KG1 (cell line): Measurements from ENCODE around the gene SATB2.

Experiments
- DNase-seq: peaks from one replicate; lab custom pipeline; 2025; lab: John Stamatoyannopoulos, UW

SATB2 gene

DNA sequence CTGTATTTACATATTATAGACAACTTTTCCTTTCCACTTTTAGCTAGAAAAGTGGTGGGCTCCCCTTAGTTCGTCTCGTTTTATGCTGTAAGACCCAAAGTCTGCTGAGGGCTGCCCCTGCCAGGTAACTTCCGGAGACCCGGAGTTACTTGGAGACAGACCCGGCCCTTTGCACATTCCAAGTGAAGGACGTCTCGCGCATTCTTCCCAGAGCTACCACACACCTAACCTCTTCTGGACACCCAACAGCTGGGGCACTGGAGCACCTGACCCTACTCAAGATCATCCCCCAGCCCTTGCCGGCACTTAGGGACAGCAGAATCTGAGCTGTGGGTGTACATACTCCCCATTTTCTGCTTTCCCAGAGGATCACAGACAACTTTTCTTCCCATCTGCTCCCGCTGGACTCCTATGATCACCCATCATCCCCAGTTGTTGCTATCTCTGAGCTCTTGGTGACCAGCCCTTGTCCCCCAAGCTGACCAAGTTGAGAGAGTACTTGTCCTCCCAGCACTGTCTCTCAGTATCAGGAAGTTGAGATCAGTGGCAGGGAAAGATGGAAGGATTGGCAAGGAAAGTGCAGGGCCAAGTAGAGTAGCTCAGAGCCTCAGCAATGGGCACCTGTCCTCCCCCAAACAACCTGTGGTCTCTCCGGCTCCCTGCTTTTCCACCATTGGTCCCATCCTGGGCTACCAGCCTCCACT is 8.4 kb upstream of the SATB2 start:
- DNase-seq, result no peak

DNA sequence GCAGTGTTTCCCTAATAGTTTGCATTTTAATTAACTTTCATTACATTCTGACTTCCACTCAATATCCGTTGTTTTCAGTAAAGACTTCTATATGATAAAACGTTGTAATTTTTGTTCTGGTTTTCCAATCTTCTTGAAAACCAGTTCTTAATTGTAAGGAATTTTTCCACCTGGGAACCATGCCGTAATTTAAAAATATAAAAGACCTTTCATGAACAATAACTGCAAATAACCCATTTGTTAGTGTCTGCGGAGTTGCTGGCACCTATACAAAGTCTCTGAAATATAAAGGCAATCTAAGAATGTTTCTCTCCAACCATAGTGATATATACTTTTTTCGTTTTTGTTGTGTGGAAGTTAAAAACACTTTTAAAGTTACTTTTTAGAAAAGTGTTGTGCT is 7.7 kb upstream of the SATB2 start:
- no peak for DNase-seq

DNA sequence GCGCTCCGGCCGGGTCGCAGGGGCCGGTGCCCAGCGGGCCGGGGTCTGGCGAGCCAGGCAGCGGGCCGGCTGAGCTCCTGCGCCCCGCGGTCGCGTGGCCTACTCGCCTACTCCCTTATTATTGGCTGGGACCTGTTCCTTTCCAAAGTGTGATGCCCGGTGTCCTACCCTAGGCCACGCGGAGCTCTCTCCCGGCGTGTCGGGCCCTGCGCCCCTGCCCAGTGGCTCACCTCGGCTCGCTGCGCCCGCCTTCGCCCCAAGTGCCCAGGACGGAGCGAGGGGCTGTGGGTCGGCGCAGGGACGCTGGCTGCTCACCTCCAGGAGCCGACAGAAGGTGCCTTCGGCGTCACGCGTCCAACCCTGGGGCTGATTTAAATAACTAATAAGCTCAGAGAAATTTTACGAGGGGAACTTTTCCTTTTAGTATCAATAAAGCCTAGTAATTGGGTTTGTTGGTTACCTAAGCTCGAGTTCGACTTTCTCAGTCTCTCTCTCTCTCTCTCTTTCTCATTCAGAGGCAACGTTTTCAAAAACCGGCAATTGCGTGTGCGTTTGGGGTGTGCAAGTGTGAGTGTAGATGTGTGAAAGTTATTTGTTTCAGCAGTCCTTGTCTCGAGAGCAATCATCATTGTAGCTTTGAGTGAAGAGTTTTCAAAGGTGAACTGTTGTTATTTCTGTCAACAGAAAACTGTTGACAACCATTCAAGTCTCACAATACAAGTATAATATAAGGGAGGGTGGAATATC is 7.0 kb upstream of the SATB2 start:
- no peak for DNase-seq

DNA sequence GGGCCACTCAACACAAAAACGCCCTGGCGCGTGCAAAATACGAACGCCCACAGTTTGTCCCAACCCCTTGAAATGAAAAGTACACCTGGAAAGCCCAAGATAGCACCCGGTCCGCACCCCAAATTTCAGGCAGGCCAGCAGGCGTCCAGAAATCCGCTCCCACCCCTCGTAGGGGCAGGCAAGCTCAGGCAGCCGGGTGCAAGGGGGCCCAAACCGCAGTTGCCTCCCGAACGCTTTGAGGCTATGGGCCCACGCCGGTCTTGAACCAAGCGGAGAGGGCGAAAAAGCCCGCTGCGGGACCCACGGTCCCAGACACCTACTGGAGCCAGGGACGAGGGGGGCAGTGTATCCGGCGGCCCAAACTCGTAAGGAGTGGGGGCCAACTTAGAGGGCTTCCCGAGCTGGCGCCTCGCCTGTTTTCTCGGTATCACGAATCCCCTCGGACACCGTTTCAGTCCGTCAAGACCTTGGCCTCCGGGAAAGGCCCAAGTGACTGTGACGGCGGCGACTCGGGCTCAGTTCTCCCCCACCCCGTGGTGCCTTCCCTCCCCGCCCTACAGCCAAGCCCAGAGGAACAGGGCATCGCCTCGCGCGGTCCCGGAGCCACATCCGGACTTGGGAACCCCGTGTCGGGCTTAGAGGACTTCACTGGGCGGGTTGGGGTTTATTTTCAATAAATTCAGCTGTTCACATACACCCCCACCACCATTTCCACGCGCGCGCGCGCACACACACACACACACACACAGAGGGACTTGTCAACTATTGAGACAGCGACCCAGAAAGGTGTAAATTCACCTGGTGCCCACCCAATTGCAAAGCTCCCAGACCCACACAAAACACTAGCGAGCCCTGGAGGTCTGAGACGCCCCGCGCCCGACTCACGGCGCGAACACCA is 6.2 kb upstream of the SATB2 start:
- no peak for DNase-seq

DNA sequence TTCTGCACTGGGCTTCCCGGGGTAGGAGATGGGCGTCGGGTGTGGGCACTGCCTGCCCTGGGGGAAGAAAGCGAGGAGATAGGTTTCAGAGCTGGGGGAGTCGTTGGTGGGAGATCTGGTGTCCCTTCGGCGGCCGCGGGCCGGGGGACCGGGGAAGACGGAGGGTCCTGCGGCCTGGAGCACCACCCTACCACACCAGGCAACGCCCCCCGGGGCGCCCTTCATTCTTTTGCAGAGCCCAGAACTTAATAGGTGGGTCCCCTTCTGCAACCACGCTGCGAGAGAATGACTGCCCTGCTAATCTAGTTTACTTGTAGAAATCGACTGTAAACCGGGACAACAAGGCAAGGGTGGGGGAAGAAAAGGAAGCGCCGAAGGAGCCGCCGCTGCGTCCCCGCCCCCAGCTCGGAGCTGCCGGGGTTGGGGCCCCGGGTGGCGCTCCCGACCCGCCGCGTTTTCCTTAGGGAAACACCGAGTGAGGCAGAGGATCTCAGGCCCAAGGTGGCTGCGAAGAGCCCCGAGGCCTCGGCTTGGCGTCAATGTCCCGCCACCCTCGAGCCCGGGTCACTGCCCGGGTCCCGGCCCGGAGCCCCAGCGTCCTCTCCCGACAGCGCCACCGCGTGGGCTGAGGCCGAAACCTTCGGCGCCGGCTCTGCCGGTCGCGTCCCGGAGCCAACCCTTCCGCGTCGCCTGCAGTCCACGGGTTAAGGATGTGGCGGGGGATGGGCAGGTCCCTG is 5.4 kb upstream of the SATB2 start:
- DNase-seq, result no peak

DNA sequence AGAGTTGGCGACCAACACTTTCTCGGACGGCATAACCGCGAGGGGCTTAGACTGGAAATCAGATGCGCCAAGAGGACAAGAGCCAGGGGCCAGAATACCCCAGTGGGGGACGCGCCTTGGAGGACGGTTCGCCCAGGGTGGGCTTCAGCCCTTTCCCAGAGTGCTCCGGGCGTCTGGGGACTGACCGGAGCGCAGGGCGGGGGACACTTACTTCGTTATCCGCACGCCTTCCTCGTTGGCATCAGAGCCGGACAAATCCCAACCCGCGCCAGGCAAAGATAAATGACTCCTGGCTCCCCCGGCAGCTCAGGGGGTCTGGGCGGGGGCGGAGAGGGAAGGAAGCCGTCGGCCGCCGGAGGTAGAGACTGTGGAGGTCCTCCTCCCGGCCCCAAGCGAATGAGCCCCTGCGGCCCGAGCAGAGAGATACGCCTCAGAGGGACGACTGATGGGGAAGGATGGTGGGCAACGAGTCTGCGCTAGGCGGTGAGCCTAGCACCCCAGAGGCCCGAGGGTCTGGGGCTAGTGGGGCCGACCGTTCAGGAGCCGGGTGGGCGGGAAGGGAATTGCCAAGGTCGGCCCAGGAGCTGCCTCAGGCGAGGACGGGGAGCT is 4.7 kb upstream of the SATB2 start:
- DNase-seq, result no peak

DNA sequence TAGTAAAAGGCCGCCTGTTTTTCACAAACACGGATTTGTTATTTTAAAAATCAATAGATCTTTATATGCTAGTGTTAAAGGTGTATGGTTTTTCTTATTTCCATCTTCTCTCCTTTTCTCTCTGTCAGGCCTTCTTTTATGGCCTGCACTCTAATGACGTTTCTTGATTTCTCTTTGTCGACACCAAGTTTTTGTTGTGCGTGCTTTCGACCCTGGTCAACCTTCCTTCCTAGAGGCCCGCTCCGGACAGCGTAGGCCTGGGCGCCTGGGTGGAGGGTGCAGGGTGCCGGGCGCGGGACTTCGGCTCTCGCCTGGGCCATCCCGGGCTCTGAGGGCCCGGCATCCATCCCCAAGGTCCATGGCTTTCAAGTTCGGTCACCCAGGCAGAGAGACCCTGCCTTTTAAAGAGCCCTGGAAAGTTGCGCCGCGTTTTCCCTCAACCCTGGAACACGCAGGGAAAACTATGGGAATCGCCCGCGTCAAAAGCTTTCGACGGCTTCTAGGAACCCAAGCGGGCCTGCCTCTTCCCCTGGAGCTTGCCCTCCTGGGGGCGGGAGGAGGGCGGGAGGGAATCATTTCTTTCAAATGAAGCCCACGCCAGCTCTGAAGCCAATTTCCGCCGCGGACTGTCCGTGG is 4.1 kb upstream of the SATB2 start:
- DNase-seq, result no peak

DNA sequence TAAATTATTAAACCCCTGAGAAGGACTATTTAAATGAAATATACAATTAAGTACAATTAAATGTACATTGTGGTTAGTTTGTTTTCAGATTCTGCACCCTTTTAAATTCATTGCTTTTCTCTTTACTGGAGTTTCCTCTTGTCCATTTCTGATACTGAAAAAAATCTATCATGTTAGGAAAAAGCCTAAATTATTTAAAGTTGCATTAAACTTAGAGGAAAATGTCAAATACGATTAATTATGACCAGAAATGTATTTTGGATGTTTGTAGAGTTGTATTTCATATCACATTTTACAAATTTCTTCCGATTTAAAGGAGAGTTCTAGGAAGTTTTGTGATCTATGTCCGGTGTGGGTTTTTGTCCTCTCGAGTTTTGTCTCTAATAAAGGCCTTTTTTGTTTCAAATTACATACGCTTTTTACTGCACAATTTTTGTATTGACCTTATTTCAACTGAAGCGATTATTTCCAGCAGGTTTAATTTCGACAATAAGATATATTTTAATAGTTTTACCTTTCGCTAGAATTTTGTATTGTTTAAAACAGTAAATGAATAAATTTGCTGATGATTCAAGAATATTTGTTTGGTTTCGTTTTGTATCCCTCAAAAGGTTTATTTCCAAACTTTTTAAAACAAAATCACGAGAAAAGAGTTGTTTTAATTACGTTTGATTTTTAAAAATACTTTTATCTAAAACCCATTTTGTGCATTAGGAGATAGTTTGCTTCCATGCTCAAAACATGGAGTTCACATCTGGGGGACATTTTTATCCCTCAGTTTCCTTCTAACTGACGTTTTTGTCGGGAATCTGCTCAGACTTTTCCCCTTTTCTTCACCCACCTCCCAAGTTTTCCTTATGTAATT is 3.3 kb upstream of the SATB2 start:
- no peak for DNase-seq

DNA sequence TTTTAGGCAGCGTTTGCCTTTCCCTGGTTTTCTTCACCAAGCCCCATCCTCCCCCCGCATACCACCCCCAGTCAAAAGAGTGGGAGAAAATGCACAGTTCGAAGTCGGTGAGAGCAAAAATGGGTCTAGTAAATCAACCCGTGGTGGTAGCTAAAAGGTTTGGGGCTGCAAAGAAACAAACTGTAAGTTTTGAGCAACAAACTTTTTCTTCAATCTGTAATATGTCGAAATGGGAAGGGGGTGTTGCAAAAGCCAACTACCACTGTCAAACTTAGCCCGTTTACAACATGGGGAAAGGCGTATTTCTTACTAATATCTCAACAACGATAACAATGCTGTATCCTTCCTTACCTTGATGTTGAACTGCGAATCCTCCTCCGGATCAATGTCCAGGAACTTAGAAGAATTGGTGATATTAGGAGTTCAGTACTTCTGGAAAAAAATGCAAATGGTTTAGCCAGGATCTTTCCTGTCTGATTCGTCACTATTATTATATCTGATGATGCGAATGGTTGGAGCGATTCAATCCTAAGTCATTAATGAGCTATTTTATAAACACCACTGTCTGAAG is 2.4 kb upstream of the SATB2 start:
- DNase-seq, result peak; percentile 22

DNA sequence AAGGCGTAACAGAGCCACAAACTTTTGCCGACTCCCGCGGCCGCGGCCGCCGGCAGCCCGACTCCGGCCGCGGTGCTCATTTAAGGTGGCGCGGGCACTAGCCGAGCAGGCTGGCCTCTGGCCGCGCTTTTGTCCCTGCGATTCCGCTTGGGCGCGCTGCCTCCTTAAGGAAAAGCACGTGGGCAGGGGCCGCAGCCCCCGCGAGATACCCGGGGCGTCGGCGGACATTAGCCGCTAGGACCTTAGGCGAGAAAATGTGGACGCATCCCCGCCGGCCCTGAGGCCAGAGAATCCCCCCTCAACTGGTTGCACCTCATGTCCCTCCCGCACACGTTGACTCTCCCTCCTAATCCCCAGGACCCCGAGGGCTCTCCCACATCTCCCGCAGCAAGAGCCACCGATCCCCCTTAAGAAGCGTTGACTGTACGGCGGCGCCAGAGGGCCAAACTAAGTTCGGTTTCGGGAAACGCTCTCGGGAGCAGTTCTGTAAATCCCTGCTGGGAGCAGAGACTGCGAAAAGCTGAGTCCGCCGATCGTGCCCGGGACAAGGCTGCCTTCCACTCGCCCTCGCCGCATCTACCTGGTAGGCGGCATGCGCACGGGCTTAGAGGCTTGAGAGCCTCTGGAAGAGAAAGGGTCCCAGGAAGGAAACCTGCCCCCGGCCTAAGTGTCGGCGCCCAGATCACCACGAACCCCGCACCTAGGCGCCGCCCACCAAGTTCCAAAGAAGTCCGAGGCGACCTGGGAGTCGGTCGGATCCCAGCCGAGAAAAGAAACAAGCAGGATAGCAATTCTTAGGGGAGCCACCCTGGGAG is 1.8 kb upstream of the SATB2 start:
- peak; percentile 37 for DNase-seq

DNA sequence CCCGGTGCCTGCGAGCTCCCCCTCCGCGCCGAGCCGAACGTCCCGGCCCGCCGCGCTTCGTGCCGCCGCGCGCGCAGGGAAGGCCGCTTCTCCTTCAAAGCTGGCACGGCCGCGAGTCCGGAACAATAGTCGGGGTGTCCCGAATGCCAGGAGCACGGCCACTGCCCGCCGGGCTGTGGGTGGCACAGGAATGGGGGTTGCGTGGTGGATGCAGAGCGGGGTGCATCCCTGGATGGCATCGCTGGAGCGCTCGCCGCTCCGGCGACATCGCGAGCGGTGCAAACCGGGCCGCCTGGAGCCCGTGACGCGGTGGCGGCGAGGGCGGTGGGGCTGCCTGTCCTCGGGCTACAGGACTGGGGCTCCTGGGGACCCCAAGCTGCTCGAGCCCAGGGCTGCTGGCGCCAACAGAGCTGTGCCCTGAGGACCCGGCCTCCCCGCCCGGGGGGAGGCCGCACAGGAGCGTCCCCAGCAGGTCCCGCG is 1.1 kb upstream of the SATB2 start:
- DNase-seq, result no peak

DNA sequence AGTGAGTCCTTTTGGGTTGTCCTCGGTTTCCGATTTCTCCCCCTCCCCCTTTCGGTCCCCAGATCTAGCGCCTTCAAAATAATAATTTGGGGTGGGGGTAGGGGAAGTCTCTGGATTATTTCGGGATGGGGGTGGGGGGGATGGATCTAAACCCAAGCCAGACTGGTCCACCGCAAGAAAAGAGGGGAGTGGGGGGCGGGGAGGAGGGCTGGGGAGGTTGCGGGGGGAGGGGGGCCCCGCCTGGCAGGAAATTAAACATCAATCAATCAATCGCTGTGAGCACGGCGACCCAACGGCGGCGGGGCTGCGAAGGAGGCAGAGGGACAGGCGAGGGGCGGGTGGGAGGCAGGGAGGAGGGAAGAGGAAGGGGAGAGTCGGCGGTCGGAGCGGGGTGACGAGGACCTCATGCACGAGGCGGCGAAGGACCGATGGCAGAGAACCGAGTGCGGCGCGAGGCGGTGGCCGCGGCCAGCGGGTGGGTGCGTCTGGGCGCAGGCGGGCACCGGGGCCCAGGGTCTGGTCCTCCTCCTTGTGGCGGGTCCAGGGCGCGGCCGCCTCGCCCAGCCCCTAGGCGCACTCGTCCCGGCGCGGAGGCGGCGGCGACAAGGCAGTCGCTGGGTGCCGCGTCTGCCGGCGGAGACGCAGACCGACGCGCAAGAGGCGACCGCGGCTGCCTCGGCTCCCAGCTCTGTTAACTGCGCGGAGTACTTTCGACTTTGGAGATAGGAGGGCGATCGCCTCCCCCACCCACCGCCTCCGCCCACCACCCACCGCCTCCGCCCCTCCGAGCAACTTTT is 468 bp upstream of the SATB2 start:
- DNase-seq, result no peak

DNA sequence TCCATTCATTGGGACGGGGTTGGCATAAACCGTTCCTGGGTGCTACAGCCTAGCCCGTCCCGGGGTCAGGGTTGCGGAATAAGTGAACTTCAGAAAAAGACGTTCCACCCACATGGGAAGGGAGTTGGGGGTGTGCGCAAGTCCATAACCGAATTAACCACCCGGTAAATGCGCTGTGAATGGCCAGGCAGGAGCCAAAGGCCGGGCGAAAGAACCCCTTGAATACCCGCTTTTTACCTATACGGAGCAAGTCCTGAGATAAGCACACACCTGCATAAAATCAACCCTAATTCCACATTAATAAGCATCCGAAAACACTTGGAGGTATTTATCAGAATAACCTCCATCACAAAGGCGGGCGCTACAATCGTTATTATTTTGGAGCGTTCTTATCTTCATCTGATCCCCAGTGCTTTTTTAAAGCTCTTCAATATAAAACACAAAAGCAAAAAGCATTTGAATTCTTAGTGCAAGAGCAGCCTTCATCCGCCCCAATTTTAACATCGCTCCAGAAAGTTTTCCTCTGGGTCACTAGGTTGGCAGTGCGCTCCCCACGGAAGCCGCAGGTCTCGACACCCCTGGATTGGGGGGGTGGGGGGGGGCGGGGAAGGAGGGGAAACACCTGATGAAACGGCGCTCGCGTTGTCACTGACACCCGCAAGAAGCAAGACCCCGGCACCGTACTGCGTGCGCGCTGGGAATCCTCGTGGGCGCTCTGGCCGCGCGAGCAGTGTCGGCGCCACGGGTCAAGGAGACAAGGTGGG is 1.2 kb downstream of the SATB2 start:
- DNase-seq, result no peak

DNA sequence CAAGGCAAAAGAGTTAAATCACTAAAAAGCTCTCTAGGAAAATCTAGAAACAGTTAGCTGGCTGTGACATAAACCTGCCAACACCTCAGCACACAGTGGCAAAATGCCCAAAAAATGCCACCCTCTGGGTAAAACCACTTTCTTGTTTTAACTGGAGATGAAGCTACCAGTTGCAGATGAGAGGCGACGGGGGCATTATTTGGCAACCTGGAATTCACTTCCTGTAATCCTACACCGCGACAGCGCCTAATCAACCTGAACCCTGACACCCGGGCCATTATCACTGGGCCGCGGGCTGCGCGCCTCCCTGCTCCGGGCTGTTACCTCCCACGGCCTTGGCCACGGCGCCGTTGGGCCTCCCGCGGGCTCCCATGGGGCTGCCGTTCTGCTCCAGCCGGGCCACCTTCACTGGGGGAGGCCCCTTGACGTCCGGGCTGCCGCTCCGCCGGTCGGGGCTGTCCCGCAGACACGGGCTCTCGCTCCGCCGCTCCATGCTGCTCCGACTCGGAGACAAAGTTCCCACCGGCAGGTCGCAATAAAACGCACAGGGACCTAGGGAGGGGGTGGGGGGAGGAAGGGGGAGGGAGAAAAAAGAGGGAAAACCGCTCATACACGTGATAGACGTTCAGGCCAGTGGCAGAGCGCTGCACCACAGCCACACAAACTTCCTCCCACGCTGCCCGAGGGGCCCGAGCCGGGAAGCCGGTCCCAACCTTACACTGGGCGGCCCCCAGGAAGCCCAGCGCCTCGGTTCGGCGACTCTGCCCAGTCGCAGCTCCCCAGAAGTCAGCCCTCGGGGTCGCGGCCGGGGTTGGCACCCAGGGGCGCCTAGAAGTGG is 2.0 kb downstream of the SATB2 start:
- no peak for DNase-seq

DNA sequence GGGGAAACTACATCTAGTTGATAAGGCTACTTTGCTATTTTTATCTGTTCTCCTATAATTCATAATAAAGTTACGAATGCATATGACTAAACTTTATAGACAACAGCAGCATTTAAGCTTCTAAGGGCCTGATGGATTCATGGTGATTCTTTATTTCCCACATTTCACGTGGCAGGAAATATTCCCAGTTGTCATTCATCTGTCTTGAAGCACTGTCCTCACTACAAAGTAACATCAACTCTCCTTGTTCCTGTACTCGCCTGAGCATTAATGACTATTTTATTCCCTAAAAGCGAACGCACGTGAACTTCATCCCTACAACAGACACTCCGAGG is 2.6 kb downstream of the SATB2 start:
- no peak for DNase-seq

DNA sequence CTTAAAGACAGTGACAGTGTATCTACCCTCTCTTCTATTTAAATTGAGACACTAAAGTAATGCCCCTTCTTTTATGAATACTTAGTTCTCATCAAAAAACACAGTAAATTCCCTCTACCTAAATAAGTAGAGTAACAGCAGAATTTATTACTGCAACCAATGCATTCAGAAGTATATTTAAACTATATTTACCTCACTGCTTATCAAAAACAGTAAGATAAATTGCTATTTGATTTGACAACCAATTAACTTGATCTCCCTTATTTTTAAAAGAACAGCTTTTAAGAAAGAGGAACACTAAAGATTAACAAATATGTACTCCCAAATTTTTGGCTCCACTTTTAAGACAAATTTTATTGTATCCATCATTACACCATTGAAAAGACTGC is 4.8 kb downstream of the SATB2 start:
- no peak for DNase-seq
